H9 (cell line): ENCODE measurements around the gene CDKN2D. TPM values are rescaled to one million over a fixed set of nuclear protein-coding genes. Genes with fewer than 3 reads are reported as not detected.

ENCODE experiments used
- DNase-seq: peaks from one replicate; pipeline ENCODE4 v3.0.0-alpha.2; 2017
- H2AFZ ChIP-seq: one replicate; pipeline ENCODE4 v1.6.1; 2013; ENCODE audit warnings: mild to moderate bottlenecking, low read length, control low read depth, moderate library complexity
- H2AK5ac ChIP-seq: 2 replicates; pipeline ENCODE4 v1.6.1; 2013; ENCODE audit warnings: low read length, control low read depth, mixed read lengths; ENCODE audit not compliant: insufficient read length
- H2BK120ac ChIP-seq: one replicate; pipeline ENCODE4 v1.6.1; 2013; ENCODE audit warnings: low read depth, mild to moderate bottlenecking, low read length, control low read depth, inconsistent platforms; ENCODE audit not compliant: poor library complexity, severe bottlenecking
- H2BK12ac ChIP-seq: 2 replicates; pipeline ENCODE4 v1.6.1; 2013; ENCODE audit warnings: low read length, control low read depth, mixed read lengths, low read depth; ENCODE audit not compliant: insufficient read length
- H2BK15ac ChIP-seq: 2 replicates; pipeline ENCODE4 v1.6.1; 2013; ENCODE audit warnings: low read depth, low read length, control low read depth
- H2BK20ac ChIP-seq: one replicate; pipeline ENCODE4 v1.6.1; 2013; ENCODE audit warnings: low read depth, mild to moderate bottlenecking, low read length, control low read depth, inconsistent platforms; ENCODE audit not compliant: poor library complexity, severe bottlenecking
- H2BK5ac ChIP-seq: 2 replicates; pipeline ENCODE4 v1.6.1; 2013; ENCODE audit warnings: low read length, control low read depth, mixed read lengths; ENCODE audit not compliant: insufficient read length
- H3K14ac ChIP-seq: 2 replicates; pipeline ENCODE4 v1.6.1; 2013; ENCODE audit warnings: low read length, control low read depth; ENCODE audit not compliant: insufficient read depth
- H3K18ac ChIP-seq: 2 replicates; pipeline ENCODE4 v1.6.1; 2013; ENCODE audit warnings: low read depth, mild to moderate bottlenecking, mixed read lengths, low read length, control low read depth; ENCODE audit not compliant: insufficient read length
- H3K23ac ChIP-seq: 2 replicates; pipeline ENCODE4 v1.6.1; 2013; ENCODE audit warnings: low read length, control low read depth, mixed read lengths, low read depth; ENCODE audit not compliant: insufficient read length
- H3K23me2 ChIP-seq: 2 replicates; pipeline ENCODE4 v1.6.1; 2013; ENCODE audit warnings: low read depth, mild to moderate bottlenecking, mixed read lengths, low read length, control low read depth; ENCODE audit not compliant: insufficient read length, poor library complexity, severe bottlenecking
- H3K27ac ChIP-seq: 2 replicates; pipeline ENCODE4 v1.5.1; 2013; ENCODE audit warnings: low read length, control low read depth, mixed read lengths, low read depth; ENCODE audit not compliant: insufficient read length
- H3K27me3 ChIP-seq: 2 replicates; pipeline ENCODE4 v1.6.1; 2013; ENCODE audit warnings: low read length, control low read depth, inconsistent platforms; ENCODE audit not compliant: insufficient read depth
- H3K4ac ChIP-seq: 2 replicates; pipeline ENCODE4 v1.6.1; 2013; ENCODE audit warnings: low read depth, mild to moderate bottlenecking, control low read depth, inconsistent platforms, low read length, moderate library complexity
- H3K4me1 ChIP-seq: 2 replicates; pipeline ENCODE4 v1.6.1; 2013; ENCODE audit warnings: low read length, control low read depth, inconsistent platforms; ENCODE audit not compliant: insufficient read depth
- H3K4me2 ChIP-seq: 2 replicates; pipeline ENCODE4 v1.6.1; 2013; ENCODE audit warnings: low read length, control low read depth, mixed read lengths; ENCODE audit not compliant: insufficient read length, insufficient read depth
- H3K56ac ChIP-seq: 2 replicates; pipeline ENCODE4 v1.6.1; 2013; ENCODE audit warnings: low read depth, mild to moderate bottlenecking, mixed read lengths, low read length, control low read depth; ENCODE audit not compliant: insufficient read length
- H3K79me1 ChIP-seq: 2 replicates; pipeline ENCODE4 v1.6.1; 2013; ENCODE audit warnings: low read depth, mild to moderate bottlenecking, moderate library complexity, low read length, control low read depth, inconsistent platforms; ENCODE audit not compliant: insufficient read depth, poor library complexity, severe bottlenecking
- H3K79me2 ChIP-seq: 2 replicates; pipeline ENCODE4 v1.6.1; 2013; ENCODE audit warnings: low read length, control low read depth, inconsistent platforms; ENCODE audit not compliant: insufficient read depth
- H3K9ac ChIP-seq: 2 replicates; pipeline ENCODE4 v1.6.1; 2013; ENCODE audit warnings: low read length, control low read depth, mixed read lengths; ENCODE audit not compliant: insufficient read length; ENCODE audit errors: extremely low read depth
- H3K9me3 ChIP-seq: one replicate; pipeline ENCODE4 v1.6.1; 2013; ENCODE audit warnings: low read depth, low read length, inconsistent platforms; ENCODE audit not compliant: control insufficient read depth
- H3T11ph ChIP-seq: one replicate; pipeline ENCODE4 v1.6.1; 2013; ENCODE audit warnings: mild to moderate bottlenecking, low read length, control low read depth, inconsistent platforms
- H4K20me1 ChIP-seq: one replicate; pipeline ENCODE4 v1.6.1; 2013; ENCODE audit not compliant: control insufficient read depth, insufficient read length, insufficient read depth
- H4K5ac ChIP-seq: 2 replicates; pipeline ENCODE4 v1.6.1; 2013; ENCODE audit warnings: low read depth, mild to moderate bottlenecking, mixed read lengths, low read length, control low read depth; ENCODE audit not compliant: insufficient read length
- H4K8ac ChIP-seq: replicated peaks from 2 replicates; pipeline ENCODE4 v1.6.1; 2013; ENCODE audit warnings: low read length, control low read depth, mixed read lengths, low read depth; ENCODE audit not compliant: insufficient read length
- H4K91ac ChIP-seq: 2 replicates; pipeline ENCODE4 v1.6.1; 2013; ENCODE audit warnings: low read depth, mild to moderate bottlenecking, moderate library complexity, mixed read lengths, low read length, control low read depth; ENCODE audit not compliant: insufficient read length
- H3K27ac Mint-ChIP-seq, 3 experiments: 2 replicates in 2 of 3; 3 replicates in 1 of 3; pipeline ENCODE4 v1.8.0; 2020 to 2021; ENCODE audit warnings: mixed read lengths in 3 of 3, mild to moderate bottlenecking in 1 of 3, moderate library complexity in 1 of 3
- H3K27me3 Mint-ChIP-seq: 2 replicates; pipeline ENCODE4 v1.8.0; 2021; ENCODE audit warnings: low read depth, mild to moderate bottlenecking, moderate library complexity, mixed read lengths
- H3K36me3 Mint-ChIP-seq, 3 experiments: 2 replicates in 2 of 3; 3 replicates in 1 of 3; pipeline ENCODE4 v1.8.0; 2020 to 2021; ENCODE audit warnings: low read depth in 3 of 3, mixed read lengths in 3 of 3; ENCODE audit not compliant: insufficient read depth in 1 of 3
- H3K4me1 Mint-ChIP-seq, 2 experiments: 2 replicates each; pipeline ENCODE4 v1.8.0; 2020; ENCODE audit warnings: mixed read lengths in 2 of 2
- H3K4me3 Mint-ChIP-seq, 2 experiments: 2 replicates in 1 of 2; 3 replicates in 1 of 2; pipeline ENCODE4 v1.8.0; 2020 to 2021; ENCODE audit warnings: mild to moderate bottlenecking in 2 of 2, mixed read lengths in 2 of 2, moderate library complexity in 1 of 2
- H3K9me3 Mint-ChIP-seq, 2 experiments: 2 replicates in 1 of 2; 3 replicates in 1 of 2; pipeline ENCODE4 v1.8.0; 2020; ENCODE audit warnings: mild to moderate bottlenecking in 2 of 2, mixed read lengths in 2 of 2, moderate library complexity in 1 of 2
- CTCF ChIP-seq: fragments of 200-600 bp; sonication (generic); conservative IDR thresholded peaks from 3 replicates; pipeline ENCODE4 v1.8.0; 2021; ENCODE audit warnings: antibody characterized with exemption, mild to moderate bottlenecking
- WGBS: extraction: QIAGEN DNeasy Blood & Tissue Kit; methylation state at CpG from one replicate; pipeline ENCODE4 v1.1.7; 2013; ENCODE audit warnings: missing lambda C conversion rate, low lambda C conversion rate, mixed read lengths; ENCODE audit not compliant: insufficient read length; ENCODE audit errors: extremely low coverage; 5-methylcytosine and 5-hydroxymethylcytosine counted together
- total RNA-seq: library from RNA; stranded (reverse); gene quantifications from 2 replicates; pipeline ENCODE4 v1.2.1, GENCODE V29; 2021

Gene CDKN2D
- total RNA-seq, 1 experiment from 2014 or later: 2.8 TPM

DNA sequence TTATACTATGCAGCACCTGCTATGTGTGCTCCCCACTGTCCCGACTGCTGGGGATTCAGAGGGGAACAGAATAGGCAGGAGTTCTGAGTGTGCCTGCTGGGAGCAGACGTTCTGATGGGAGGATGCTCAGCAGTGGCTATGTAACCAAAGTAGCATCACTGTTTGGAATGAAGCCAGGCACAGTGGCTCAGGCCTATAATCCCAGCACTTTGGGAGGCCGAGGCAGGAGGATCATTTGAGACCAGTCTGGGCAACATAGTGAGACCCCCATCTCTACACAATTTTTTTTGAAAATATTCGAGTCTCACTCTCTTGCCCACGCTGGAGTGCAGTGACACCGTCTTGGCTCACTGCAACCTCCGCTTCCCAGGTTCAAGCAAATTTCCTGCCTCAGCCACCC lies 19.0 kb downstream of the CDKN2D start:
- H3K4me1 ChIP-seq: no peaks in the 10 kb centered on the region
- H3K27me3 ChIP-seq: no peaks in the 10 kb centered on the region
- peaks cover 34 to 75% (median 68%) of the 10 kb centered on the region in 3 experiments; a peak in 6 of 7 replicates for H3K36me3 Mint-ChIP-seq

More for the DNA sequence above, 19.0 kb downstream of the CDKN2D start:
- no peak overlapping the region for H2AK5ac ChIP-seq
- no peak overlapping the region for H3K4me2 ChIP-seq
- no peaks in the 10 kb centered on the region for H4K20me1 ChIP-seq
- H3K9me3 Mint-ChIP-seq: no peaks in the 10 kb centered on the region
- no peak overlapping the region for H2BK20ac ChIP-seq
- no peak overlapping the region for H3K9ac ChIP-seq
- H3K18ac ChIP-seq: no peak overlapping the region
- H3K27me3 Mint-ChIP-seq: no peaks in the 10 kb centered on the region
- no peak overlapping the region for H3K23ac ChIP-seq
- no peak overlapping the region for H4K5ac ChIP-seq
- H3K9me3 ChIP-seq: no peaks in the 10 kb centered on the region
- no peak overlapping the region for H2BK120ac ChIP-seq
- H4K91ac ChIP-seq: no peak overlapping the region
- H2BK5ac ChIP-seq: no peak overlapping the region
- H3T11ph ChIP-seq: no peak overlapping the region
- H3K14ac ChIP-seq: no peak overlapping the region
- no peak overlapping the region for H3K27ac ChIP-seq
- no peak overlapping the region for H4K8ac ChIP-seq
- no CpG with 5 or more reads among the region's 7 CpGs for WGBS
- no peak overlapping the region for H2BK15ac ChIP-seq
- H3K23me2 ChIP-seq: no peaks in the 10 kb centered on the region
- no peak for TF ChIP-seq CTCF
- no peaks in the 10 kb centered on the region for H3K79me1 ChIP-seq
- H3K4me1 Mint-ChIP-seq: 0 out of 4 replicates have a peak, but pooled peaks cover 2 to 5% of the 10 kb centered on the region in 2 experiments
- no peak overlapping the region for H2AFZ ChIP-seq
- H3K27ac Mint-ChIP-seq: no peak overlapping the region
- no peak overlapping the region for H3K4me3 Mint-ChIP-seq
- no peak overlapping the region for H2BK12ac ChIP-seq
- no peak overlapping the region for H3K56ac ChIP-seq
- no peak overlapping the region for H3K4ac ChIP-seq
- no peak for DNase-seq
- no peaks in the 10 kb centered on the region for H3K79me2 ChIP-seq
